Nasal cavity respiratory epithelium epithelial cell of viscerocranial mucosa (primary cell): ENCODE data around the gene BBX. TPM values are rescaled to one million over a fixed set of nuclear protein-coding genes. Genes with fewer than 3 reads are reported as not detected.

Experiments used
- total RNA-seq: library from RNA; depleted of rRNA; stranded (reverse); fragments of >200 nt; gene quantifications from 2 replicates; pipeline ENCODE4 v1.2.3, GENCODE V29; 2014

BBX gene
- total RNA-seq: 68.7 and 137 TPM in 2 replicates

GRCh38 chr3:107522510-107523288, at the start of gene BBX:
Gene BBX (plus strand): TSS chr3:107522962. CDS start chr3:107710461, 187,499 bp downstream.

Other genes starting within 250 kb of the BBX start
- not detected in 2 replicates for gene CCDC54, start 145.5 kb upstream of the BBX start, total RNA-seq